ENCODE results near the gene CXXC5.

The CXXC5 gene

DNA sequence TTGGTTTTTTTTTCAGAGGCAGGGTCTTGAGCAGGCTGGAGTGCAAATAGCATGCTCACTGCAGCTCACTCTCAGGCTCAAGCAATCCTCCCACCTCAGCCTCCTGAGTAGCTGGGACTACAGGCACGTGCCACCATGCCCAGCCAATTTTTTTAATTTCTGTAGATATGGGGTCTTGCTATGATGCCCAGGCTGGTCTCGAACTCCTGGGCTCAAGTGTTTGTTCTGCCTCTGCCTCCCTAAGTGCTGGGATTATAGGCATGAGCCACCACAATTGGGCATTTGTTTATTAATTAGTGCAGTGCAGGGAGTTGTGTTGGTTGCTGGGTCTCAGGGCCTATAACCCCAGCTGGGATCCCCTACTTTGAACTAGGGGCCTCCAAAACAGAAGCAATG, 47.0 kb downstream of the CXXC5 start:
- no peak for DNase-seq (ENCODE audit: low spot score)

DNA sequence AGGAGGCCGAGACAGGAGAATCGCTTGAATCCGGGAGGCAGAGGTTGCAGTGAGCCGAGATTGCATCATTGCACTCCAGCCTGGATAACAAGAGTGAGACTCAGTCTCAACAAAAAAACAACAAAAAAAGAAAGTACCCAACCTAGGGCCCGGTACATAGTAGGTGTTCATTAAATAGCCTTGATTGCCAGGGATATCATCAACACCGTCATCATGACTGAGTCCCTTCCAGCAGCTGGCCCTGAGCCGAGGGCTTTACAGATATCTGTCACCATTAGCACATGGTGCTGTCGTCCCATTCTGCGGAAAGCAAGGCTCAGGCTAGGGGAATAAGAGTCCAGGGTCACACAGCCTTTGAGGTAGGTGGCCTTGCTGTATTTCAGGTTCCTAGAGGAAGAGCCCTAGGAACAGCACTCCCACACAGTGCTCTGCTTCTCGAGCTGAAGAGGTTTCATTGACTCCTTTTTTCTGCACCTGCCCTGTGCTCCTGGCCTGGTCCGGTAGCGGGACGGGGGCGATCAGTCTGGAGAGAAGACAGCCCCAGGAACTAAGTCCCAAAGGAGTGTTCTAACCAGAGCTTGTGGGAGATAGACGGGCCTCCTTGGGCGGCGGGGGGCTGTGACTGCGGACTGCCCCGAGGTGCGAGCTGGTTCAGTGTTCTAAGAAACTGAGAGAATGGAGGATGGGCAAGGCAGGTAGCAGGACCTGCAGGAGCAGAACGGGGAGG, 48.2 kb downstream of the CXXC5 start:
- DNase-seq (ENCODE audit: low spot score), result no peak

DNA sequence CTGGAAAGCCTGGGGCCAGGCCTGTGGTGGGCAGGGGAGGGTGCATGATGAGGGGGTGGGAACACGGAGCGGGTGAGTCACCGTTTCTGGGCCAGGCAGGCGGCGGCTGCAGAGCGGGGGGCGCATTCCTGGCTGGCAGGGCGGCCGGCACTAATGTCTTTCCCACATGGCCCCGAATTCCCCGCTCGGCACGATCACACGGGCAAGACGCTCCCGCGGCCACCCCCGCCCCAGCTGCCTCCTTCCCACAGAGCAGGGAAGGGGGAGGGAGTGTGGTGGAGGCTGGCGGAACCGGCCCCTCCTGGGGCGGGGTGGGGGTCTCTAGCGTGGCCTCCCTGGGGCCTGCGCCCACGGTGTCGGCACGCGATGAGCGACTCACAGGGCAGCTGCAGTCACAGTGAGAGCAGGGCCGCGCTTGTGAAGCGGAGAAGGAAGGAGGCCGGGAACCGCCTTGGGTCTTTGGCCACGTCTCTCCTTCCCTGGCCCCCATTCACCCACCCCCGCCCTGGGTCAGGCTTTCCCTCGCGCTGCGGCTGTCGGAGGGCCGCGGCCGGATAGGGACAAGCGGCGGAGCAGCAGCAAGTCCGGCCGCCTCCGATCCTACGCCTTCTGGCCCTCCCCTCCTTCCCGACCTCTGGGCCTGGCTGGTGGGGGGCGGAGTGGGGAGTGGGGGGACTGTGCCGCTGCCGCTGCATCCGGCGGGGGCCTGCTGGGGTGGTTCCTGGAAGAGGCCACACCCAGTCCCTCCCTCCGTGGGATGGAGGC, 48.9 kb downstream of the CXXC5 start:
- no peak for DNase-seq (ENCODE audit: low spot score)

DNA sequence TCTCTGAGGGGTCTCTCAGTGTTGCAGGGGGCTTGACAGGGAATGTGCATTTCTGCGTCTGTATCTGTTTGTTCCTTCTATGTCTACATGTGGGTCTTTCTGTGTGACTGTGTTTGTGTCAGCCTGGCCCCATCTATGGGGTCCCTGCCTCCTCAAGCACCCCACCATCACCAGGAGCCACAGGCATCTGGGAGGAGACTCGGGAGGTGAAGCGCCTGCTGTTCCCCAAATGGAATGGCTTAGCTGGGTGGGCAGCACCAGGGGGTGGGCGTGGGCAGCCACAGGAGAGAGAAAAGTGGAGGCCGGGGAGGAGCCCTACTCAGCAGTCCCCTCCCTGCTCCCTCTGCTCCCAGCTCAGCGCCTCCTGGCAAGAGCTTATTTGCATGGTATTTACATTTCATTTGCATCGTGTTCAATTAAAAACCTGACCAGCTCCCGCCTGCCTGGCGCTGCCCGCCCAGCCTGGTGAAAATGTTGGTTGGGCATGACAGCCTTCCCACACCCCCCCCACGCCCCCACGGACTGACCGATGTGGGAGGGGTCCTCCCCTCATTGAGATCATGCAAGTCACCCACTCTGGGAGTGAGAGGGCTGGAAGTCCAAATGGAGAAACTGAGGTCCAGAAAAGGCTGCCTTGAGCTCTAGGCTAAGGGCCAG, 50.5 kb downstream of the CXXC5 start:
- no peak for DNase-seq (ENCODE audit: low spot score)

DNA sequence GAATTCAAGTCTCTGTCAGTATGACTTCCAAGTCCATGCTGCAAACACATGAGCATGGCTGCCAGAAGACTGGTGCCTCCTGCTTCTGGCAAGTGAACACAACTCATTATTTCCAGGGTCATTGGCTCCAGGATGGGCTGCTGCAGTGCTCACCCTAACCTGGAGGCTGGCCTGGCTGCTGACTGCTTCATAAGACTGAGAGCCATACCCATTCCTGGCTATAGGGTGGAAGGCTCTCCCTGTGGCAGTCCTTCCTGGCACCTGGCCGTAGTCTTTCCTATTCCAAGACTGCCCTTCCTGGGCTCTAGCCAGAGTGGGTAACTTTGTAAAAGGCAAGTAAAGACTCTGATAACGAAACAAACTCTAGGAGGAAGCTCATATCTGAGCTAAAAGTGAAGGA, 51.2 kb downstream of the CXXC5 start:
- no peak for DNase-seq (ENCODE audit: low spot score)

DNA sequence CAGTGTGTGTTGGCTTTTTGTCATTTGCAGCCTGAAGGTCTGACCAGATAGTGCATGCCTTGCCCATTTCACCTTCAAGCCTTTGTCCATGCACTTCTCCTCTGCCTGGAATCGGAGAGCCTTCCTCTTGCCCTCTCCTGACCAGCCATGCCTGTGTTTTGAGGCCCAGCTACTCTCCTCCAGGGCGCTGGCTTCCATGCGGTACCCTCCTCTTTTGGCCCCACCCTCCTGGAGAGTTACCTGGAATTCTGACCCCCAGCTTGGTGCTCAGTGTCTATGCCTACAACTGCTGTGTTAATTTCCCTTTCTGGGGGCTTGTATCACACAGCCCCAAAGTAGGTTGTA, 52.5 kb downstream of the CXXC5 start:
- DNase-seq (ENCODE audit: low spot score), result no peak

DNA sequence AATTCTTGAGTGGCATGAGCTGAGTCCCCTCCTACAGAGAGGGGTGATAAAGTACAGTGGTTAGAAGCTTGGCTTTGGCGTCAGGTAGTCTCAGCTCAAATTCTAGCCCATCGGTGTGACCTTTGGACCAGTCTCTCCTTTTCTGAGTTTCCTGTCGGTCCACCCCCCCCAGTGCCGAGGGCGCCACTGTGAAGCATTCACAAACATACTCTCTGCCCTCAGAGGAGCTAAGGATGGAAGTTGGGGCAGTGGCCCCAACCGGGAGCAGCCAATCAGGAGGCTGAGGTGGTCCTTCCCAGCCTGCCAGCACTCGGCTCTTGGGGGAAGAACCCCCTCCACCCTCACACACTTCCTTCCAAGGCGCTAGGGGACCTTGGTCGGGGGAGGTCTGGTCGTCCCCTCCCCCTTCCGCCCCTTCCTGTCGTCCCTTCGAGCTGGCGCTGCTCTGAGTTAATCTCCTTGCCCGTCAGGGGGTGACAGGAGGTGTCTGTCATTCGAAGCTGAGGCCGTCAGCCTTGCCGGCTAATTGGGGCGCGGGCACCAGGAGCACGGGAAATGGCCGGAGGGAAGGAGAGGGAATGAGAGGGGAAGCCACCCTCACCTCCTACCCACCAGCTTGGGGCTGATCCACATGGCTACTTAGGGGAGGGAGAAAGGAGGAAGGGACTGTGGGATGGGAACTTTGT, 53.0 kb downstream of the CXXC5 start:
- DNase-seq (ENCODE audit: low spot score), result peak; percentile 21

DNA sequence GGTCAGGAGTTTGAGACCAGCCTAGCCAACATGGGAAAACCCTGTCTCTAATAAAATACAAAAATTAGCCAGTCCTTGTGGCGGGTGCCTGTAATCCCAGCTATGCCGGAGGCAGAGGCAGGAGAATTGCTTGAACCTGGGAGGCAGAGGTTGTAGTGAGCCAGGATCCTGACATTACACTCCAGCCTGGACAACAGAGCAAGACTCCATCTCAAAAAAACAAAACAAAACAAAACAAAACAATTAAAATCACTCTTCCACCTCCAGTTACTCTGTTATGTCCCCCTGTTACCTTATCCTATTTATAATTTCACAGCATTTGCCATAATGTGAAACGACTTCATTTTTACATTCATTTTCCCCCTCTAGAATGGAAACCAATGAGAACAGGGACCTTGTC, 54.4 kb downstream of the CXXC5 start:
- no peak for DNase-seq (ENCODE audit: low spot score)

DNA sequence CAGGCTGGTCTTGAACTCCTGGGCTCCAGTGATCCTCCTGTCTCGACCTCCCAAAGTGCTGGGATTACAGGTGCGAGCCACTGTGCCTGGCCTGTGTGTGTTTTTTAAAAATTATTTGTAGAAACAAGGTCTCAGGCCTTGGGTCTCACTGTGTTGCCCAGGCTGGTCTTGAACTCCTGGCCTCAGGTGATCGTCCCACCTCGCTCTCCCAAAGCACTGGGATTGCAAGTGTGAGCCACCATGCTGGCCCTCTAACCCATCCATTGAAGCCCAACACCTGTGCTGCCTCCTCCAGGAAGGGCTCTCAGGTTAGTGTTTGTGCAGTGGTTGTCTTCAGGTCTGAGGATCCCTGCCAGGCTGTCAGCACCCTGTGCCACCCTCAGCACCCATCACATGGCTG, 56.6 kb downstream of the CXXC5 start:
- DNase-seq (ENCODE audit: low spot score), result no peak

DNA sequence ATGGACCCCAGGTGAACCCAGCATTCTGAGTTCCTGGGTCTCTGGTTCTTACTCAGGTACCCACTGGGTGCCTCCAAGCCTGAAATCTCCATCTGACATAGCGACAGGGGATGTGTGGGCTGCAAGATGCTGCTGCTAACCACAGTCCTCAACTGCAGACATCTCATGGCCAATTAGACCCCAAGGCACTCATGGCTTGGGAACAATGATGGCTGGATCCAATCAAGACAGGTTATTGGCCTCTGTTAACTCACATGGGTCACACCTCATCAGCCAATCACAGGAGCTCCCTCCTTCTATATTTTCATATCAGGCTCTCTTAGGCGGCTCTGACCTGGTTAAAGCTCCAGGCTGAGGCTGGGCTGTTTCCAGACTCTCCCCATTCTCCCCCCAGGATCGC, 57.0 kb downstream of the CXXC5 start:
- no peak for DNase-seq (ENCODE audit: low spot score)

DNA sequence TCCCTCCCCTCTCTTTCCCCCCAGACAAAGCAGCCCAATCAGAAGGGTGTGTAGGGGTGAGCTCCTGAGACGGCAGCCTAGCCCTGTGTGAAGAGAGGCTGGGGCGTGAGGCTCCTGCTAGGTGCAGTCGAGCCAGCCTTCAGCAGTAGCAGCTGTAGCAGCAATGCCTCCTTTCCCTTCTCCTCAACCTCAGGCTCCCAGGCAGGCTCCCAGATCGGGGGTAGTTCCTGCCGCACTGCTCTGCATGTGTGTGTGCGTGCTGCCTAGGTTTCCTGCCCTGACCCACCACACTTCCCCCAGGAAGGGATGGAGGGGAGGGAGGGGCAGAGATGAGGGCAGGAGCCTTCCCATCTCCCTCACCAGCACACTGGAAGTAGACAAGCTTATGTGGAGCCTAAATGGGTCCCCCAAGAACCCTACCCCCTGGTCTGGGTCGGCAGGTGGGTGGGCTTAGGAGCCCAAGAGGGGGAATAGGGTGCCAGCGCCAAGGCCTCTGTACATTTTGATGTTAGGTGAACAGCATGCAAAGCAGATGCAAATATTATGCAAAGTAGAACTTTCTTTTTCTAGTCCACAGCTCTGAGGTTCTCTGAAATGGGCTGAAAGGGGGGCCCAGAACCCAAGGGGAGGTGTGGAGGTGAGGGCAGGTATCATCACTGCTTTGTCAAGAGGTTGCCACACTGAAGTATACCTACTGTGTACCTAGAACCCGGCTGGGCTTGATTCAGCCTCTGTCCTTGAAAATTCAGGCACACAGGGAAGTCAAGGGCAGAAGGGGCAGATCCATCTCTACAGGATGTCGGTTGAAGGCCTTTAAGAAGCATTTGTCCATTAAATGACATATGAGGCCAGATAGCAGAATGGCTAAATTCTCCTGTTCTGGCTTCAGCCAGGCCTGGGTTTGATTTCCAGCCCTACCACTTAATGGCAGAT, 57.8 kb downstream of the CXXC5 start:
- DNase-seq (ENCODE audit: low spot score), result no peak

DNA sequence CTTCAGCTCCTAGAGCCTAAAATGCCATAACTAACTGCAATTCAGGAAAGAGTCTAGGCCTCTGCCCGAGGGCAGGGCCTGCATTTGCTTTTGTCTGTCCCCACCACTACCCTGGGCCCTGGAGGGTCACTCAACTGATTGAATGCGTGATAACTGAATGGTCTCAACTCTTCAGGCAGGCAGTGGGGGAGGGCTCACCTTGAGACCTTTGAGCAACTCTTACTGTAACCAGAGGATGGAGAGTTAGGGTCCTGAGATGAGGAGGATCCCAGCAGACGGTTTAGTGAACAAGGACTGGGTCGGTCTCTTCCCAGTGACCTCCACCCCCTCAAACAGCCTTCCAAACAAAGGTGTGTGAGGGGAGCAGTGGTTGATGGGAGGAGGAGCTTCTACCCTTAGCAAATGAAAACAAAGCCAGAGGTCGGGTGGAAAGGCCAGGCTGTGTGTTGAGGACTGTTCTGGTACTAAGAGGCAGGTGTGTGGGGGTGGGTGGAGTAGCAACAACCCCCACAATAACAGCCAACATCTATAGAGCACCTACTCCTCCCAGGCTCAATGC, 59.4 kb downstream of the CXXC5 start:
- no peak for DNase-seq (ENCODE audit: low spot score)

DNA sequence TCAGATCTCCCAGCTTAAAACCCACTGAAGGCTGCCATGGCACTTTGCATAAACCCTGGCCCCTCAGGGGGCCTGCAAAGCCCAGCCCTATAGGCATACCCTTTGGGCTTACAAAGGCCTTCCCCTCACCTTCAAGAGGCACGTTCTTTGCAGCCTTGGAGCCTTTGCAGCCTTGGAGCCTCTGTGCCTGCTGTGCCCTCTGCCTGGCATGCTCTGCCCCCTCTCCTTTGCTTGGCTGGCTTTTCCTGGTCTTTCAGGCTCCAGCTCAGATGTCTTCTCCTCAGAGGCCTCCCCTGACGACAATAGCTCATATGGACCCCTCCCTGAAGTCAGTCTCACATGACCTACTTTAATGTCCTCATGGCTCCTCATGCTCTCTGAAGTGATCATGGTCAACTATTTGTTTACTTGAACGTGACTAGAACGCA, 60.3 kb downstream of the CXXC5 start:
- DNase-seq (ENCODE audit: low spot score), result no peak

DNA sequence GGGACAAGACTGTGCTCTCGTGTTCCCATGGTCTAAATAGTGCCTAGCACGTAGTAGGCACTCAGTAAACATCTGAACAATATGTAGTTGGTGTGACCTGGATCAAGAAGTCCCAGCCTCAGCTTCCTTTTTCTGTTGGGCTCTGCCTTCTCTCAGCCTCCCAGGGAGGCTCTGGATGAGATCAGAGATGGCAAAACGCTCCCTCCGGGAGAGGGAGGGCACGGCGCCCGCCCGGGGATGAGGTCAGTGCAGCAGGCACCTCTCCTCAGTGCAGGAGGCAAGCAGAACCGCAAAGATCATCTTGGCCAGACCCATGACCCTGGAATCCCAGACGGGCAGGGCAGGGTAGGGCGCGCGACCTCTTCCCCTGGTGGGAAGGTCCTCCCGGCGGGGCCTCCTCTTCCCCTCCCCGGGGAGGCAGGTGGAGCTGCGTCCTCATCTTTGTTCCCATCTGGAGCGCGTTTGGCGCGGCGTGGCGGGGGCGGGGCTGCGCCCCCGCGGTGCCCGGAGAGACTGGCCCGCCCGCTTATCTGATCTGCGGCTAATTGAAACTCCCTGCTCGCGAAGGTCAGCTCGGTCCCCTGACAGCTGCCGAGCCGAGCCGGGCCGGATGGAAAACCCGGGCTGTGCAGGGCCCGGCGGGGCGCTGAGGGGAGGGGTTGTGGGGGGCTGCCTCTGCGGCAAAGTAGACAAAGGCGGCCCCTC, 60.9 kb downstream of the CXXC5 start:
- DNase-seq (ENCODE audit: low spot score), result no peak

DNA sequence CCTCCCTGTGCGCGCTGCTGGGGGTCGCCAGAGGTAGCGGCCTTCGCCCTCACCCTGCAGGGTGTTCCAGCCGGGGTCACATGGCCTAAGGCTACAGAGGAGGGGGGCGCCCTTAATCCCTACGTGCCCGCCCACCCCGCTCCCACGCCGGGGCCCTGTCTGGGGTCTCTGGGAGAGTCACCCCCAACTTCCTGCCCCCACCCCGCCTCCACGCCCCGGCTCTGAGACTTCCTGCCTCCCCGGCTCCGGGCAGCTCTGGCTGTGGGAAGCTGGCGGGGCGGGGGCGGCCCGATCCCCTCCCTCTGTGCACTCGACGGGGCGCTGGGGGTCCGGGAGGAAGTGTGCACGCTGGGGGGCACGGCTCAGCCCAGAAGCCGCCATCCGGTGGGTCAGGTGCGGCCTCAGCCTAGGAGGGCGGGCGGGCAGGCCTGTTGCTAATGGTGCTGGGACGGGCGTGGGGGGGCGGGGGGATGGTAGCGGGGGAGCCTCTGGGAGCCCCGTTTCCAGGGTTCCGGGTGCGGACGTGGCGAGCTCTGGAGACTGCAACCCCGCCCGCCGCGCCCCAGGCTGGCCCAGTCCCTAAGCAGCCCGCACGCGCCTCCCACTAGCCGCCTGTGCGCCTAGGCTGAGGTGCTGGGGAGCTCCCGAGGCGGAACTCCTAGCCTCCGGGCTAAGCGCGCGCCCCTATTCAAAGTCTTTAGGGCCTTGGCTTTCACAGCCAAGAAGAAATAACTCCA, 61.6 kb downstream of the CXXC5 start:
- no peak for DNase-seq (ENCODE audit: low spot score)

DNA sequence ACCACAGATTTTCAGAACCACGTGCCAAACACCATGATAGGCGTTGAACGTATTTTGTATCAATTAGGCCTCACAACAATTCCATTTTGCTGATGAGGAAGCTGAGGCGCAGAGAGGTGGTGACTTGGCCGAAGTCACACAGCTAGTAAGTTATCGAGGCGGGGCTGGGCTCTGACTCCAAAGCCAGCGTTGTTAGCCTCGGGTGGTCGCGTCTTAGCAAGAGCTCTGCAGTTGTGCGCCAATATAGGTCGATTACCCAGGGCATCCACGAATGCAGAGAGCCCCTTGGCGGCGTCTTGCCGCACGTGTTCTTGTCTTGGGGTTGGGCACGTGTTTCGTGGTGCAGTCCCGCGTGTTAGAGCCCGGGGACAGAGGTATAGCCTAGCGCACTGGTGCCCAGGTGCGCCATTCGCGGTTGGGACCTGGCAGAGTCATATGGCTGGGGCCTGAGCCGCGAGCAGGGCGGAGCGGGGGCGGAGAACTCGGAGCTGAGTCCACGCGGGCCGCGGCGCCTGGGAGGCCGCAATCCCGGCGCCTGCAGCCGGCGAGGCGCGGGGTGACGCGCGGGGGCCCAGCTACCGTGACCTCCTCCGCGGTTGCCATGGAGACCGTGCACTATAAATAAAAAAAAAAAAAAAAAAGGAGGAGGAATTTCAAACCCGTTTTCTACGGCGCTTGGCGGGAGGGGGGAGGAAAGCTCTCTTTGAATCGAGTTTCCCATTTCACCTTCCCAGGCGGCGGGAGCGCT, 62.3 kb downstream of the CXXC5 start:
- DNase-seq (ENCODE audit: low spot score), result no peak

DNA sequence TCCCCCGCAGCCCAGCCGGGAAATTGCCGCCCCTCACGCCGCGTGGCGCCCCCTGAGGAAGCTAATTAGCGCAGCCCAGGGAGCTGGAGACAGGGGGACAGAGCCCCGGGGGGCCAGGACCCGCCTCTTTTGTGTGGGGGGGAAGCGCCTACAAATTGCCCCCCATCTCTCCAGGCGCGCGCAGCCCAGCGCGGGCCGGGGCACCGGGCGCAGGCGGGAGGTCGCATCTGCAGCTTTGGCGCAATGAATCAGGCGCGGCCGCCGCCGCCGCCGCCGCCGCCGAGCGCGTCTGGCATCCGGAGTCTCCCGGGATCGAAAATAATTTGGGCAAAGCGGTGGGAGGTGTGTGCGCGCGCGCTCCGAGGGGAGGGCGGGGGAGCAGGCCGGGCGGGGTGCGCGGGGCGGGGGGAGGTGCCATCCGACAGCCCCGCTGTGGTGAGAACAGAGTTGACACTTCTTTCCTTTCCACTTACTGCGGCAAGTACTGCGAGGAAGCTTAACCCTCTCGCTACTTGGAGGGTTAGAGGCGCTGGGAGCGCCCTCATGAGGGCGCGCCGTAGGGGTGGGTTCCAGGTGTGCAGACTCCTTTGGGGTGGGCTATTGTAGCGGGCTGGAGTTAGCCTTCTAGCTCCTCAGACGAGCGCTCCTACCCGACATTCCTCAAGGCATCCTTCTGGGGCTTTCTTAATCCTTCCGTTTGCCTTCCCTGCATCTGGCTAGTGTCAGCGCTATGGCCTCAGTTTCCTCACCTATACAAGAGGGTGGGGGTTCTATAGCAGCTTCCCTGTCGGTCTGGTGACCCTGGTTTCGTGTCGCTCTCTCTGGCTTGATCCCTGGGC, 63.1 kb downstream of the CXXC5 start:
- DNase-seq (ENCODE audit: low spot score), result no peak

DNA sequence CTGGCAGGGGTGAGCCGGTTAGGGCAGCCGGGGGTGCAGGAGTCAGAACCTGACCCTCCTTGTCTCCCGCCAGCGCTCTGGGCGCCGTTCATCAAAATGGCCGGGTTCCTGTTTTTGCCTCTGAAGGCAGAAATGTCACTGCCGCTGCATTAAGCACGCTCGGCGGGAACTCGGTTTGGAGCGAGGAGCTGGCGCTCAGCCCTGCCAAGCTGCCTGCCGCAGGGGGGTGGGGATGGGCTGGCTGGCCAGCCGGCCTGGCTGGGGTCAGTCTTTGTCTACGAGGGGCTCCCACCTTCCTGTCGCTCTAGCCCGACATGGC, 63.7 kb downstream of the CXXC5 start:
- DNase-seq (ENCODE audit: low spot score), result no peak
